ENCODE results near the gene AP4B1. TPM values are rescaled to one million over a fixed set of nuclear protein-coding genes. Genes with fewer than 3 reads are reported as not detected.

Gene AP4B1
- total RNA-seq, 1 experiment from 2014 or later = 18.3 TPM

DNA sequence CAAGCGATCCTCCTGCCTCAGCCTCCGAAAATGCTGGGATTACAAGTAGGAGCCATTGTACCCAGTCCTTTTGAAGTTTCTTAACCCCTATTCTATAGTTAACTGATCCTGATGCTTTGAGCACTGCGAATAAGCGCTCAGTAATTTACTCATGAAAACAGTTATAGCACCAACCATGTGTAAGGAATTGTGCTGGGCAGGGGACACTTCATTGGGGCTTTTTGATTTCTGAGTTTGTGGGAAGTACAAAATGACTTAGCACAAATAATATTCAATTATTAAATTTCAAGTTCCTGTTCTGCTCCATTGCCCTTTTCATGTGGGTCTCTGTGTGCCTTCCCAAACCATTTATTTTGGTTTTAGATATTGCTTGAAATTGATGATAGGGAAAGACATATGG lies 18.4 kb upstream of the AP4B1 start:
- H3K4me1 Mint-ChIP-seq (ENCODE audit: low read depth, unreplicated experiment) = peaks cover 8% of the 10 kb centered on the region
- no peaks in the 10 kb centered on the region for H3K36me3 Mint-ChIP-seq (ENCODE audit: insufficient read depth, unreplicated experiment)
- no peaks in the 10 kb centered on the region for H3K9me3 Mint-ChIP-seq (ENCODE audit: low read depth, unreplicated experiment)
- CTCF ChIA-PET = no interaction called here
- no peak overlapping the region for H3K27ac Mint-ChIP-seq (ENCODE audit: unreplicated experiment)
- no peak overlapping the region for H3K4me3 Mint-ChIP-seq (ENCODE audit: low read depth, unreplicated experiment)
- TF ChIP-seq, protein P1, sequence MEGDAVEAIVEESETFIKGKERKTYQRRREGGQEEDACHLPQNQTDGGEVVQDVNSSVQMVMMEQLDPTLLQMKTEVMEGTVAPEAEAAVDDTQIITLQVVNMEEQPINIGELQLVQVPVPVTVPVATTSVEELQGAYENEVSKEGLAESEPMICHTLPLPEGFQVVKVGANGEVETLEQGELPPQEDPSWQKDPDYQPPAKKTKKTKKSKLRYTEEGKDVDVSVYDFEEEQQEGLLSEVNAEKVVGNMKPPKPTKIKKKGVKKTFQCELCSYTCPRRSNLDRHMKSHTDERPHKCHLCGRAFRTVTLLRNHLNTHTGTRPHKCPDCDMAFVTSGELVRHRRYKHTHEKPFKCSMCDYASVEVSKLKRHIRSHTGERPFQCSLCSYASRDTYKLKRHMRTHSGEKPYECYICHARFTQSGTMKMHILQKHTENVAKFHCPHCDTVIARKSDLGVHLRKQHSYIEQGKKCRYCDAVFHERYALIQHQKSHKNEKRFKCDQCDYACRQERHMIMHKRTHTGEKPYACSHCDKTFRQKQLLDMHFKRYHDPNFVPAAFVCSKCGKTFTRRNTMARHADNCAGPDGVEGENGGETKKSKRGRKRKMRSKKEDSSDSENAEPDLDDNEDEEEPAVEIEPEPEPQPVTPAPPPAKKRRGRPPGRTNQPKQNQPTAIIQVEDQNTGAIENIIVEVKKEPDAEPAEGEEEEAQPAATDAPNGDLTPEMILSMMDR (IDR thresholded peaks at IDR 0.05; ENCODE audit: unreplicated experiment) = no peak
- no peaks in the 10 kb centered on the region for H3K27me3 Mint-ChIP-seq (ENCODE audit: unreplicated experiment)
- no TSS peak for BruUV-seq (replicated peaks)
- no peak for DNase-seq
- intact Hi-C loops (cut with micrococcal nuclease; ENCODE audit: unreplicated experiment) = no loop called here

GRCh38 chr1:113918243-113918642 lies 13.6 kb upstream of the AP4B1 start:
- no TSS peak for BruUV-seq (replicated peaks)
- Mint-ChIP-seq H3K27me3 (ENCODE audit: unreplicated experiment) (no peaks in the 10 kb centered on the region), H3K4me3 (ENCODE audit: low read depth, unreplicated experiment) (no peak overlapping the region), H3K27ac (ENCODE audit: unreplicated experiment) (no peak overlapping the region), H3K9me3 (ENCODE audit: low read depth, unreplicated experiment) (no peaks in the 10 kb centered on the region), H3K36me3 (ENCODE audit: insufficient read depth, unreplicated experiment) (no peaks in the 10 kb centered on the region), H3K4me1 (ENCODE audit: low read depth, unreplicated experiment) (no peaks in the 10 kb centered on the region)
- TF ChIP-seq, protein P1 (IDR thresholded peaks at IDR 0.05; ENCODE audit: unreplicated experiment) = no peak
- intact Hi-C loops (cut with micrococcal nuclease; ENCODE audit: unreplicated experiment) = no loop called here
- CTCF ChIA-PET = no interaction called here
- DNase-seq = no peak

DNA sequence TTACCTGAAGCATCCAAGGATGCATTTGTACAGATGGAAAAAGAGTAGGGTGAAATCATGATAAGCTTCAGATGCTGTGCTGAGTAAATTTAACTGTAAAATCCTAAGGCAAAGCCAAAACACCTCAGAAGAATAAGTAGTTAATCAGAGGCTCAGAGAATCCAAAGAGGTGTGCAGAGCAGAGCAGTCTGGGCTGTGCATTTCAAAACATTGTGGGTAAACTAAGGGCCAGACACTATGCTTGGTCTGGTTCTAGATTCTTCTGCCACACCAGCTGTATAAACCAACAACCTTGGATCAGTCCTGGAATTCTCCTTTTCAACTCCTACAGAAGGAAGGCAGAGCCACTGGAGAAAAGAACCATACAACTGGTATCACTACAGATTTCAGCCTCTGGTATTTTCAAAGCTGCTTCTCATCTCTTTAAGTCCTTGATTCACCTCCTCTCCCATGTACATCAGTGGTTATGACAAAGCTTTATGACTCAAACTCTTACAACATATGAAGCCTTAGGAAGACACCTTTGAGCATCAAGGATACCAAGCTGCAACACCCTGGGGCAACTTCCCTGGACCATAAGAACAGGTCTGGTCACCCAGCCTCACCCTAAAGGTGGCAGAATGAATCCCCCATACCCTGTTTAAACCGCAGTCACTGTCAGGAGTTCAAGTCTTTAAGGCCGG lies 12.9 kb upstream of the AP4B1 start:
- TF ChIP-seq, protein P1 (IDR thresholded peaks at IDR 0.05; ENCODE audit: unreplicated experiment) = no peak
- CTCF ChIA-PET = interaction anchor here (0.7 kb wide), 1 partner anchor 9 kb away, joined by 3 read pairs; no protein-coding TSS in a partner anchor
- Mint-ChIP-seq H3K4me1 (ENCODE audit: low read depth, unreplicated experiment) (no peaks in the 10 kb centered on the region), H3K4me3 (ENCODE audit: low read depth, unreplicated experiment) (no peak overlapping the region), H3K36me3 (ENCODE audit: insufficient read depth, unreplicated experiment) (no peaks in the 10 kb centered on the region), H3K9me3 (ENCODE audit: low read depth, unreplicated experiment) (no peaks in the 10 kb centered on the region), H3K27ac (ENCODE audit: unreplicated experiment) (no peak overlapping the region), H3K27me3 (ENCODE audit: unreplicated experiment) (no peaks in the 10 kb centered on the region)
- no TSS peak for BruUV-seq (replicated peaks)
- intact Hi-C loops (cut with micrococcal nuclease; ENCODE audit: unreplicated experiment) = no loop called here
- no peak for DNase-seq

DNA sequence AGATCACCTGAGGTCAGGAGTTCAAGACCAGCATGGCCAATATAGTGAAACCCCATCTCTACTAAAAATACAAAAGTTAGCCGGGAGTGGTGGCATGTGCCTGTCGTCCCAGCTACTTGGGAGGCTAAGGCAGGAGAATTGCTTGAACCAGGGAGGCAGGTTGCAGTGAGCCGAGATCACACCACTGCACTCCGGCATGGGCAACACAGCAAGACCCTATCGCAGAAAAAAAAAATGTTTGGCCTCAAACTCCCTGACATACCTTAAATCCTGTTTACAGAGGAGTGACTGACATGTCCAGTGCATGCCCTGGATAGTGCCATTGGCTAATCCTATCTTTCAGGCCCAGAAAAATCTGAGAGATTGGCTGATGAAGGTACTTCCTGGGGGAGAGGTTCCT lies 12.4 kb upstream of the AP4B1 start:
- H3K27me3 Mint-ChIP-seq (ENCODE audit: unreplicated experiment) = no peaks in the 10 kb centered on the region
- no peaks in the 10 kb centered on the region for H3K9me3 Mint-ChIP-seq (ENCODE audit: low read depth, unreplicated experiment)
- H3K27ac Mint-ChIP-seq (ENCODE audit: unreplicated experiment) = no peak overlapping the region
- H3K4me3 Mint-ChIP-seq (ENCODE audit: low read depth, unreplicated experiment) = no peak overlapping the region
- DNase-seq = no peak
- no TSS peak for BruUV-seq (replicated peaks)
- CTCF ChIA-PET = interaction anchor here (0.7 kb wide), 1 partner anchor 726 kb away, joined by 4 read pairs; no protein-coding TSS in a partner anchor
- H3K4me1 Mint-ChIP-seq (ENCODE audit: low read depth, unreplicated experiment) = no peaks in the 10 kb centered on the region
- TF ChIP-seq, protein P1 (IDR thresholded peaks at IDR 0.05; ENCODE audit: unreplicated experiment) = no peak
- no peaks in the 10 kb centered on the region for H3K36me3 Mint-ChIP-seq (ENCODE audit: insufficient read depth, unreplicated experiment)
- intact Hi-C loops (cut with micrococcal nuclease; ENCODE audit: unreplicated experiment) = no loop called here
